ENCODE data around the gene SERPINC1. TPM values are rescaled to one million over a fixed set of nuclear protein-coding genes. Genes with fewer than 3 reads are reported as not detected.
A peak's percentile ranks its signal among the peaks of the same experiment; 100 is the strongest.

SERPINC1 gene
- total and polyA plus RNA-seq, 9 of the 15 experiments (the other 6 are each of a cell fraction or from before 2014, with no cell fraction given) = 0.07 to 1.2 (median 0.50) TPM

GRCh38 chr1:173864179-173864867, 52.8 kb downstream of the SERPINC1 start (continued):
- TF ChIP-seq ZNF280A (IDR thresholded peaks at IDR 0.05; ENCODE audit: low read depth, partially characterized antibody) (no peak), PHF21A (IDR thresholded peaks at IDR 0.05; ENCODE audit: borderline replicate concordance, low read depth) (no peak; the same call in 1 of the 2 replicates), HNRNPLL (IDR thresholded peaks at IDR 0.05; ENCODE audit: low read depth, low read length, poor library complexity, severe bottlenecking) (no peak), SIX5 (IDR thresholded peaks at IDR 0.05; ENCODE audit: borderline replicate concordance in 1 of 2, insufficient read depth in 1 of 2, low read depth in 1 of 2, low read length in 2 of 2) (no peak), ZNF589 (CRISPR knock-in tag; IDR thresholded peaks at IDR 0.05; ENCODE audit: low read depth) (no peak), ZNF23 (CRISPR knock-in tag; IDR thresholded peaks at IDR 0.05) (no peak), FOXJ3 (CRISPR knock-in tag; IDR thresholded peaks at IDR 0.05) (no peak), ZFX (CRISPR knock-in tag; IDR thresholded peaks at IDR 0.05) (no peak), CHAMP1 (IDR thresholded peaks at IDR 0.05) (no peak), CREB3 (tag; conservative IDR thresholded peaks at IDR 0.05; ENCODE audit: low read depth) (no peak), ZNF780A (CRISPR knock-in tag; IDR thresholded peaks at IDR 0.05) (no peak), NFIX (CRISPR knock-in tag; IDR thresholded peaks at IDR 0.05; ENCODE audit: low read depth) (no peak), ZNF384 (IDR thresholded peaks at IDR 0.05; ENCODE audit: low read depth, low read length) (no peak), EZH2 (IDR thresholded peaks at IDR 0.05; ENCODE audit: borderline replicate concordance, low read depth, low read length) (no peak), PHB2 (IDR thresholded peaks at IDR 0.05; ENCODE audit: low read depth) (no peak), ZNF277 (CRISPR knock-in tag; IDR thresholded peaks at IDR 0.05; ENCODE audit: borderline replicate concordance) (no peak), PBX2 (CRISPR knock-in tag; IDR thresholded peaks at IDR 0.05; ENCODE audit: low read depth) (no peak), PBX2 (tag; conservative IDR thresholded peaks at IDR 0.05; ENCODE audit: low read depth) (no peak), HNRNPL (IDR thresholded peaks at IDR 0.05; ENCODE audit: low read depth, low read length) (peak; percentile 47; the same call in 1 of the 2 replicates)

All from K562 (cell line).